ENCODE data around the gene SH3BP1.

GRCh38 chr22:37665487-37665886 is 26.0 kb downstream of the SH3BP1 start:
- TF ChIP-seq POLR2A (IDR thresholded peaks at IDR 0.05; ENCODE audit: low read depth, low read length) (no peak), POLR2AphosphoS5 (IDR thresholded peaks at IDR 0.05; ENCODE audit: low read depth, low read length) (no peak)

Measured in GM12892 (cell line).